SH-SY5Y (cell line): ENCODE results near the gene XDH.

Source experiments
- GATA2 ChIP-seq: IDR thresholded peaks from 2 replicates; pipeline ENCODE4 v1.6.1; 2011; ENCODE audit warnings: mild to moderate bottlenecking, low read depth, low read length
- GATA3 ChIP-seq: IDR thresholded peaks from 2 replicates; pipeline ENCODE4 v1.6.1; 2011; ENCODE audit warnings: low read depth, mild to moderate bottlenecking, low read length, moderate library complexity

DNA sequence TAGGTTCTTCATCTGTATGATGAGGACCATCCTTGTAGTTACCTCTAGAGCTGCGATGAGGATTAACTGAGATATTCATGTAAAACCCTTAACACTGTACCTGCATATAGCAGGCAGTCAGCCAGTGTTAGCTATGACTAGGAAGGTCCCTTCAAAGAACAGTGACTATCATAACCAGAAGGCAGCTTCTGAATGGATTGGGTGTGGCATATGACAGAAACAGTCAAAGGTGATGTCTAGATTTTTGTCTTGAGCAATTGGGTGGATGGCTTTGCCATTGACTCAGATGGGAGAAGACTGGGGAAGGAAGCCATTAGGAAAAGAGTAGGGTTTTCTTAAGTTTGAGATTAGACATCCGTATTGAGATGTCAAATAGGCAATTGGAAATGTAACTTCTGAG is 15.7 kb downstream of the XDH start:
- TF ChIP-seq GATA2: no peak
- TF ChIP-seq GATA3: no peak
